ENCODE measurements around the gene PAQR5.
A peak's percentile ranks its signal among the peaks of the same experiment; 100 is the strongest.

The PAQR5 gene

GRCh38 chr15:69394556-69395282 lies 96.0 kb downstream of the PAQR5 start:
- peak; percentile 61 for DNase-seq

GRCh38 chr15:69395460-69395859 lies 96.7 kb downstream of the PAQR5 start:
- DNase-seq = no peak

- DNase-seq = no peak
These were observed 97.3 kb downstream of the PAQR5 start for GRCh38 chr15:69395991-69396390.

DNA sequence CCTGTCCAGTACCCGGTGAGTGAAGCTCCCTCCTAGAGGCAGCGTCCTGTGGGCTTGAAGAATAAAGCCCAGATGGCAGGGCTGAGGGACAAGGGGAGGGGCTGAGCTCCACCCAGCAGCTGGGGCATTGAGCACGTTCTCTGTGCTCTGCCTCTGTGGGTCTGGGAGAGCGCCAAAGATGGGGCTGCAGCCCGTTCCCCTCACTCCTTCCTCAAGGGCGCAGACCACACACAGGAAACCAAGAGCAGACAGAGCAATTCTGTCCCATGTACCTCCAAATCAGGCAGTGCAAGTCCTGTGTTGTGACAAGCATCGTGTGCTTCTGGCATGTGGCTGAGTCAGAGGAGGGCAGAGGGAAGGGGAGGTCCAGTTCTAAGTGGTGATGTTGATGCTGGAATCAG lies 99.8 kb downstream of the PAQR5 start:
- peak; percentile 70 for DNase-seq

DNA sequence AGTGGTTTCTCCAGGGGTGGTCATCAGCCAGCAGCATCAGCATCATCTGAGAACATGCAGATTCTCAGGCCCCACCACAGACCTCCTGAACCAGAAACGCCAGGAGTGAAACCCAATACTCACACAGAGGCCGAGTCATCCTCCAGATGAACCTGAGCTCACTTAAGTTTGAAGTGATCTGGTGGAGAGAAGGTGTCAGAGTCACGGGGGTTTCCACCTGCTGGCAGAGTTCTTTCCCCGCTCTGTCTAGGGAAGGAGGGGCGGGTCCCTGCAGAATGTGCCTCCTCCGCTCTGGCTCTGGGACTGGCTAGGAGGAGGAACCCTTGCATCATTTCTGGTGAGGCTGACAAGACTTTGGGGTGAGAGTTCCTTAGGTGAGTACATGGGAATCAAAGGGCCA lies 102.1 kb downstream of the PAQR5 start:
- no peak for DNase-seq

DNA sequence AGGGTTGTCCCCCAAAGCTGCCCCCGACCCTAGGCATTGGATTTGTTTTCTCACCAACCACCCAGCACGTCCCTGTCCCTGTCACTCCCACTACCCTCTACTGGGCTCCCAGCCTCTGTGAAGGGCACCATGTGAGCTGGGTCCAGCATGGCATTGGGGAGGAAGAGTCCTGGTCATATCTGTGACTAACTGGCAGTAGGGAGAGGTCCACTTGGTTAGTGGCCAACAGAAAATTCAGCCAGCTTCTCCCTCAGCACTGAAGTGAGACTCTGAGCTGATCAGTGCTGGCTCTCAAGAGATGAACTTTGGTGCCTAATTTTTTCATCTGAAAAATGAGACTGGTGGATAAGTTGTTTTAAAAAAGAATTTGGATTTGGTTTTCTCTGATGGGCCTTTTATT lies 104.1 kb downstream of the PAQR5 start:
- no peak for DNase-seq

DNA sequence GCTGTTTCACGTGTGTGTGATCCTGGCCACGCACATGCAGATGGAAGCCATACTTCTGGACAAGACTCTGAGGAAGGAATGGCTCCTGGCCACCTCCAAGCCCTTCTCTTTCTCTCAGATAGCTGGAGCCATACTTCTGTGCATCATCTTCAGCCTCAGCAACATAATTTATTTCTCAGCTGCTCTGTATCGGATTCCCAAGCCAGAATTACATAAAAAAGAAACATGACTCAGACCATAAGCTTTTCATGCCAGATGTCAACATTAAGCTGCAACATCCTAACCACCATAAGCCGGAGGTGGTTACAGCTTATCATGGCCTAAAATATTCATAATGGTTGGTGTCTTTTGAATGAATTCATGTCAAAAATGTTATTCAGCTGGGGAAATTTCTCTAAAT lies 104.9 kb downstream of the PAQR5 start:
- no peak for DNase-seq

DNA sequence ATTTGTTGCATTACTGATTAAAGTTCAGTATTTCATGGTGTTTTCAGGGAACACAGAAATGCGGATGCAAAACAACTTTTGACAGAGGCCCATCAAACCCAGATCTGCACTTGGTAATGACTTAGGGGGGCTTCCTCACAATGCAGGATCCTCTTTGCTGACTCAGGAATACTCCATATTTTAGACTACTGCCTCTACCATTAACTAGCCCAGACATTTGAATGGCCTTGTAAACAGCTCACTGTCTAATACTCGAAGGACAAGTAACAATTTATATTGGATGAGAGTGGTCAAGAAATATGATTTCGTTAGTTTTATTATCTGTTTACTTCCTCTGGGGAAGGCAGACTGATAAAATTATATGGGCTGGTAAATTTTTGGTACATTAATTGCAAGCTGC lies 106.4 kb downstream of the PAQR5 start:
- no peak for DNase-seq

- no peak for DNase-seq
These were observed 109.1 kb downstream of the PAQR5 start for GRCh38 chr15:69407719-69408400.

- no peak for DNase-seq
These were observed 110.1 kb downstream of the PAQR5 start for GRCh38 chr15:69408841-69409240.

- peak; percentile 72 for DNase-seq
These were observed 111.6 kb downstream of the PAQR5 start for GRCh38 chr15:69410248-69410874.

DNA sequence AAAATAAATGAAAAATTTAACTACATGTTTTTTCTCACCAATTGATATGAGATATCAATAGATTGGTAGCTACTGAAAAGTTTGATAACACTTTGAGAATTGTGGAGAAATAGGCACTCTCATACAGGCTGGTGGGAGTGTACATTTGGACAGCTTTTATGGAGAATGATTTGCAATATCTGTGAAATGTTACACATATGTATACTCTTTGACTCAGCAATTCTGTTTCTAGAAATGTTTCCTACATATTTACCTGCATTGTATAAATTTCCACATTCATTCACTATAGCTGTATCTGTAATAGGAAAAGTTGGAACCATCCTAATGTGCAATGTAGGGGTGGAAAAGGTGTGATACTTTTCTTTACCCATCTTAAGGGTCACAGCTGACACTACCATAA lies 113.6 kb downstream of the PAQR5 start:
- DNase-seq = no peak

DNA sequence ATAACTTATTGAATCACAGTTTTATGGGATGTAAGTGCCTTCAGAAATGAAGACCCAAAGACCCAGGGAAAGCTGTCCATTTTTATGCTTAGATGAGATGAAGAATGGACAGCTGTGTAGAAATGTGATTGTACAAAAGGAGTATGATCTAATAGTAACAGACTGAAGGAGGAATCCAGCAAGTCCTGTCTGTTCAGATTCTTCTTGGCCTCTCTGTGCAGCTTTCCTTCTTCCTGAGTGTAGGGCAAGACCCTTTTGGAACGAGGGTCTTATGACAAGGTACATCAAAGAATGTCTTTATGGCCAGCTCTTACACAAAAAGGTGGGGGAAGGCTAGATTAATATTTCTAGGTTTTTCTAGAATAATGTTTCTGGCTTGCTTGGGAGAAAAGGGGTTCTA lies 114.0 kb downstream of the PAQR5 start:
- no peak for DNase-seq

DNA sequence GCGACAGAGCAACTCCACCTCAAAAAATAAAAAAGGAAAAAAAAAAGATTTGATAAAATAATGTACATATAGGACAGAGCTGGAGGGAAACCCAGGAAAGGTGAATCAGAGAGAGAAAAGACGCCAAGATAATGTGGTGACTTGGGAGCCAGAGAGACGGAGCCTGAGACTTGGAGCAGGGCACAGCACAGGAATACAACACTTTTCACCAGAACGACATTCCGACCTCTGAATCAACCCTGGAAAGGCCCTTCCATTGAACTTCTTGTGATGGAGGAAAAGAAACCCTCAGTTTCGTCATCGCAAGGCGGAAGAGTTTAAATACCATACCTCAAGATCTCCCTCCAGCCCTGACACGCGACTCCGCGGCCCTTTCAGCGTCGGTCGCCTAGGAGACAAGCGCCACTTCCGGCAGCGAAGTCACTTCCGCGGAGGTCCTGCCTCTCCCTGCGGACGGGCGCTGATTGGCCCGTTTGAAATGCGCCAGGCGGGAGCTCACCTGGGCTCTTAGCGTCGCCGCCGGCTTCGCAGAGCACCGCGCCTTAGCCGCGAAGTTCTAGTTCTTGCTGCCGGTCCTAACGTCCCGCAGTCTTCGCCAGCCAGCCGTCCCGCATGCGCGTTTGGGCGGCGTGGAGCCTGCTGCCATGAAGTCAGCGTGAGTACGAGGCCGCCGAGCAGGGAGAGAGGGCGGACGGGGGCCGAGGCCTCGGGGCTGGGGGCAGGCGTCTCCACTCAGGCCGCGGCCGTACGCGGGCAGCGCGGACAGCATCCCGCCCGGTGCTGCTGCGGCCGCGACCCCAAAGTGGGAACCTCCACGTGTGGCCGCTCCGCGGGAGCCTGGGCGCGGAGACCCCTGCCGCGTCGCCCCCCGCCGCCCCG lies 115.3 kb downstream of the PAQR5 start, which contains the start of gene KIF23:
Gene KIF23 (plus strand): TSS at position 528 of the 879 bp plus-strand sequence. CDS start 117 bp downstream, at position 645.
- peak; percentile 96 for DNase-seq

GRCh38 chr15:69414701-69415167 lies 116.0 kb downstream of the PAQR5 start:
- peak; percentile 57 for DNase-seq

- no peak for DNase-seq
These were observed 116.7 kb downstream of the PAQR5 start for GRCh38 chr15:69415381-69415780.

DNA sequence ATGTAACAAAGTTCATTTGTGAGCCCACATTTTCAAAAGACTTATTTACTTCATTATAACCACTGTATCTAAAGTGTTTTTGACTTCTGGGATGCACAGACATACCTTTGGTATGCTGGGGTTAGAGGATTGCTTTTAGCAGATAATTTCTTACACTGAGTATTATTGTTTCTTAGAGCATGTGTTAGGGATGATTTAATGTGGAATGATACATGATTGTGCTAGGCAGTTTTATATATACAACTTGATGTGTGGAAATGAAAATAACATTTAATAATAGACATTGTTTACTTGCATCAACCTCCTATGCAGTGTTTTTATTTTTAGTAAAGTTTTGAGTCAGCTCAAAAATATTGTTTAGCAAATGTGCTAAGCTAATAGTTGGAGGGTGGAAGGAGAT lies 118.9 kb downstream of the PAQR5 start:
- no peak for DNase-seq

DNA sequence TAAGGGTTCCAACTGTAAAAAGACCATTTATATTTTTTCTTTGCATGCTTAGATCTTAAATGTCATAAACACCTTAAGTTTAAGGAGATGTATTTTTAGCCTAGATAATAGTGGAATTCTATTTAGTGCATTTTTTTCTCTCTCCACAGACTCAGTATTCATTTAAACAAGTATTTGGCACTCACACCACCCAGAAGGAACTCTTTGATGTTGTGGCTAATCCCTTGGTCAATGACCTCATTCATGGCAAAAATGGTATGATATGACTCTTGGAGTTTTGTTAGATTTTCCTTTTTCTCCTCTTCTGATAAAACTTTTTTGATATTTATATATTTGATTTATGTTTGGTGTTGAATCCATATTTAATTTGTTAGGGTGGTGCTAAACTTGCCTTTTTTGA lies 122.8 kb downstream of the PAQR5 start:
- no peak for DNase-seq

DNA sequence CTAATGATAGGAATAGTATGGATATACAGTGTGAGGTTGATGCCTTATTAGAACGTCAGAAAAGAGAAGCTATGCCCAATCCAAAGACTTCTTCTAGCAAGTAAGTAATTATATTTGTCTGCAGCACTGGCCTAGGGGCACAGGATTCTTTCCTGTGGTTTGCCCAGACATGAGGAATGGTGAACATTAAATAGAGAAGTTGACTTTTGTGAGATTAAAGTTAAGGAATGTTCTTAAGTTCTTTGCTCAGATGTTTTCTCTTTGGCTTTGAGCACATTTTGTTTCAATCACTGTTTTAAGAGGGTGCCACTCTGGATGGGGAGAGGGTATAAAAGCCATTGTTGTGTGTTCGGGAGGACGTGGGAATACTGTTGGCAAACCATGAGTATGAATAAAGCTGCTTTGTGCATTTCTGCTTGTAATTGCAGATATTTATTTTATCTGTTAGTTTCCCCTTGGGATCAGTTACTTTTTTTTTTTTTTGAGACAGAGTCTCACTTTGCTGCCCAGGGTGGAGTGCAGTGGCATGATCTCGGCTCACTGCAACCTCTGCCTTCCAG lies 123.7 kb downstream of the PAQR5 start:
- DNase-seq = no peak

GRCh38 chr15:69424001-69424400 lies 125.3 kb downstream of the PAQR5 start:
- DNase-seq = no peak

DNA sequence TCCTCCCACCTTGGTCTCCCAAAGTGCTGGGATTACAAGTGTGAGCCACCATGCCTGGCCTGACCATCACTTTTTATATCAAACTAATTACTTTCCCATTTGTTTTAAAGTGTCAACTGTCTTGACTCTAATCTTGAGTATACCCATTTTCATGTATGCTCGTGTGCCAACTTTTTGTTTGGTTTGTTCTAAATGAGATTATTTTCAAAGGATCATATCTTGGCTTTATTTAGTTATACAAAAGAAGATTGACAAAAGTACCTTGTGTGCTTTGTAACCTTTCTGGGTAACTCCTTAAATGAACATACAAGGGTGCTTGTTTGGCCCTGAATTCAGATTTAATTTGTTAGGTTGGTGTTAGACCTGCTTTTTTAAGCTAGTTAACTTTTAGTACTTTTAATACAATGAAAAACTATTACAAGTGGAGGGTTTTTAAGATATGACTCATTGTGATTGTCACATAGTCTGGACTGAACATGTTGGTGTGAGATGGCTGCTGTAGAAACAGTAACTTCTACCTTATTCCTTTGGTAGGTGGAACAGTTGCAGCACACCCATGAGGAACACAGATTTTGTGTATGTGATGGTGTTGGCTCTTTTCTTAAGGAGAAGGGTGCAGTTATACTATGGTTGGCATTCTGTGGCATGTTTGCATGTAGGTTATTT lies 126.2 kb downstream of the PAQR5 start:
- DNase-seq = no peak

- no peak for DNase-seq
These were observed 135.1 kb downstream of the PAQR5 start for GRCh38 chr15:69433831-69434230.
